ENCODE measurements around the gene GRIK5. TPM values are rescaled to one million over a fixed set of nuclear protein-coding genes. Genes with fewer than 3 reads are reported as not detected.

The GRIK5 gene
- total RNA-seq, 1 experiment from 2014 or later: 0.48 TPM

GRCh38 chr19:42089772-42090171 lies 19.8 kb upstream of the GRIK5 start:
- no peak overlapping the region for H3K27ac Mint-ChIP-seq (ENCODE audit: unreplicated experiment)
- no TSS peak for BruUV-seq (replicated peaks)
- no peak overlapping the region for H3K4me3 Mint-ChIP-seq (ENCODE audit: unreplicated experiment)
- no peak for TF ChIP-seq CTCF (IDR thresholded peaks at IDR 0.05; ENCODE audit: insufficient read depth in 1 of 2, low read depth in 1 of 2, low read length in 1 of 2, severe bottlenecking in 1 of 2, unreplicated experiment in 1 of 2)
- no peaks in the 10 kb centered on the region for H3K36me3 ChIP-seq (ENCODE audit: control insufficient read depth, insufficient read depth, low read length)
- peaks cover 4% of the 10 kb centered on the region for H3K27me3 Mint-ChIP-seq (ENCODE audit: insufficient read depth, unreplicated experiment)
- POLR2A ChIA-PET: no interaction called here
- no peaks in the 10 kb centered on the region for H3K9me3 Mint-ChIP-seq (ENCODE audit: unreplicated experiment)
- no peak overlapping the region for H3K4me3 ChIP-seq (ENCODE audit: low read depth, low read length)
- no peak for DNase-seq
- H3K4me1 ChIP-seq: no peaks in the 10 kb centered on the region
- no peaks in the 10 kb centered on the region for H3K9me3 ChIP-seq
- H3K4me1 Mint-ChIP-seq (ENCODE audit: low read depth, unreplicated experiment): peaks cover 5% of the 10 kb centered on the region
- peaks cover 7% of the 10 kb centered on the region for H3K36me3 Mint-ChIP-seq (ENCODE audit: insufficient read depth, unreplicated experiment)
- CTCF ChIA-PET: no interaction called here
- intact Hi-C loops (cut with micrococcal nuclease; ENCODE audit: unreplicated experiment): no loop called here
- no peaks in the 10 kb centered on the region for H3K27me3 ChIP-seq (replicated peaks; ENCODE audit: control insufficient read depth, insufficient read depth, low read length)

- Mint-ChIP-seq H3K4me1 (ENCODE audit: low read depth, unreplicated experiment) (peaks cover 5% of the 10 kb centered on the region), H3K36me3 (ENCODE audit: insufficient read depth, unreplicated experiment) (peaks cover 10% of the 10 kb centered on the region), H3K27me3 (ENCODE audit: insufficient read depth, unreplicated experiment) (peaks cover under 1% of the 10 kb centered on the region), H3K4me3 (ENCODE audit: unreplicated experiment) (no peak overlapping the region), H3K9me3 (ENCODE audit: unreplicated experiment) (no peaks in the 10 kb centered on the region), H3K27ac (ENCODE audit: unreplicated experiment) (no peak overlapping the region)
- intact Hi-C loops (cut with micrococcal nuclease; ENCODE audit: unreplicated experiment): no loop called here
- CTCF ChIA-PET: no interaction called here
- POLR2A ChIA-PET: no interaction called here
- no peak overlapping the region for H3K4me3 ChIP-seq (ENCODE audit: low read depth, low read length)
- no peaks in the 10 kb centered on the region for H3K36me3 ChIP-seq (ENCODE audit: control insufficient read depth, insufficient read depth, low read length)
- H3K27me3 ChIP-seq (replicated peaks; ENCODE audit: control insufficient read depth, insufficient read depth, low read length): no peaks in the 10 kb centered on the region
- no peaks in the 10 kb centered on the region for H3K9me3 ChIP-seq
- no peaks in the 10 kb centered on the region for H3K4me1 ChIP-seq
- no peak for TF ChIP-seq CTCF (IDR thresholded peaks at IDR 0.05; ENCODE audit: insufficient read depth in 1 of 2, low read depth in 1 of 2, low read length in 1 of 2, severe bottlenecking in 1 of 2, unreplicated experiment in 1 of 2)
- no peak for DNase-seq
- no TSS peak for BruUV-seq (replicated peaks)
Observed at GRCh38 chr19:42089191-42089750, 19.3 kb upstream of the GRIK5 start.

- H3K27me3 Mint-ChIP-seq (ENCODE audit: insufficient read depth, unreplicated experiment): no peaks in the 10 kb centered on the region
- ChIA-PET CTCF (no interaction called here), POLR2A (no interaction called here)
- no peak overlapping the region for H3K4me3 Mint-ChIP-seq (ENCODE audit: unreplicated experiment)
- TF ChIP-seq CTCF (IDR thresholded peaks at IDR 0.05; ENCODE audit: insufficient read depth in 1 of 2, low read depth in 1 of 2, low read length in 1 of 2, severe bottlenecking in 1 of 2, unreplicated experiment in 1 of 2): no peak
- no peaks in the 10 kb centered on the region for H3K9me3 Mint-ChIP-seq (ENCODE audit: unreplicated experiment)
- H3K36me3 ChIP-seq (ENCODE audit: control insufficient read depth, insufficient read depth, low read length): no peaks in the 10 kb centered on the region
- no peaks in the 10 kb centered on the region for H3K4me1 ChIP-seq
- H3K27me3 ChIP-seq (replicated peaks; ENCODE audit: control insufficient read depth, insufficient read depth, low read length): no peaks in the 10 kb centered on the region
- no peak overlapping the region for H3K27ac Mint-ChIP-seq (ENCODE audit: unreplicated experiment)
- H3K36me3 Mint-ChIP-seq (ENCODE audit: insufficient read depth, unreplicated experiment): peaks cover 16% of the 10 kb centered on the region
- intact Hi-C loops (cut with micrococcal nuclease; ENCODE audit: unreplicated experiment): no loop called here
- H3K4me3 ChIP-seq (ENCODE audit: low read depth, low read length): no peak overlapping the region
- DNase-seq: no peak
- no TSS peak for BruUV-seq (replicated peaks)
- H3K4me1 Mint-ChIP-seq (ENCODE audit: low read depth, unreplicated experiment): peaks cover 5% of the 10 kb centered on the region
- H3K9me3 ChIP-seq: no peaks in the 10 kb centered on the region
Observed at GRCh38 chr19:42088471-42089190, 18.6 kb upstream of the GRIK5 start.
